Mucosa of descending colon (tissue), 3 donors: ENCODE data around the gene CIB4. TPM values are rescaled to one million over a fixed set of nuclear protein-coding genes. Genes with fewer than 3 reads are reported as not detected.

ENCODE experiments used
- ATAC-seq: fragments of 200-7000 bp; cut with Tn5 transposase; one replicate; pipeline ENCODE4 v1.9.1; 2020; ENCODE audit warnings: mild to moderate bottlenecking, moderate library complexity
- DNase-seq, 3 donors: peaks; one replicate each; pipeline ENCODE4 v3.0.0-alpha.2; 2020
- H3K36me3 ChIP-seq: fragments of 200-600 bp; one replicate; pipeline ENCODE4 v1.8.0; 2021; ENCODE audit warnings: low read depth, mild to moderate bottlenecking
- H3K4me1 ChIP-seq: fragments of 200-600 bp; one replicate; pipeline ENCODE4 v1.8.0; 2021; ENCODE audit warnings: low read depth, mild to moderate bottlenecking
- H3K4me3 ChIP-seq: fragments of 200-600 bp; one replicate; pipeline ENCODE4 v1.8.0; 2021; ENCODE audit warnings: mild to moderate bottlenecking
- H3K9me3 ChIP-seq: fragments of 200-600 bp; one replicate; pipeline ENCODE4 v1.8.0; 2021; ENCODE audit warnings: mild to moderate bottlenecking
- CTCF ChIP-seq: fragments of 200-600 bp; IDR thresholded peaks from one replicate; pipeline ENCODE4 v1.8.0; 2022; ENCODE audit warnings: antibody characterized with exemption, mild to moderate bottlenecking
- intact Hi-C, 2 donors: fragments of 100-400 bp; cut with DNase I in 1 of 2; cut with micrococcal nuclease in 1 of 2; formaldehyde crosslinking; loops; one replicate each; pipeline versions ENCODE4 v1.11.0 to v1.11.1; 2022; cut with DNase I, micrococcal nuclease
- total RNA-seq, 3 donors: library from RNA; stranded (reverse); fragmentation: NEBNext Ultra II Directional in 2 of 3; extraction: Animal tissue kit (Norgen Biotek cat#: 25700) in 2 of 3; gene quantifications; one replicate each; pipeline versions ENCODE4 v1.2.1 to v1.2.4, GENCODE V29; 2021 to 2023
- donor health status: DM: no; HTN: no; CAD: no; lungs with moderate emphysema.
- donor health status: DM: no; HTN: no; CAD: no.
- donor health status: DM: no; HTN: yes; CAD: no.

CIB4 gene
- total RNA-seq, 3 donors from 2014 or later: 0.60 TPM; not detected in 2

DNA sequence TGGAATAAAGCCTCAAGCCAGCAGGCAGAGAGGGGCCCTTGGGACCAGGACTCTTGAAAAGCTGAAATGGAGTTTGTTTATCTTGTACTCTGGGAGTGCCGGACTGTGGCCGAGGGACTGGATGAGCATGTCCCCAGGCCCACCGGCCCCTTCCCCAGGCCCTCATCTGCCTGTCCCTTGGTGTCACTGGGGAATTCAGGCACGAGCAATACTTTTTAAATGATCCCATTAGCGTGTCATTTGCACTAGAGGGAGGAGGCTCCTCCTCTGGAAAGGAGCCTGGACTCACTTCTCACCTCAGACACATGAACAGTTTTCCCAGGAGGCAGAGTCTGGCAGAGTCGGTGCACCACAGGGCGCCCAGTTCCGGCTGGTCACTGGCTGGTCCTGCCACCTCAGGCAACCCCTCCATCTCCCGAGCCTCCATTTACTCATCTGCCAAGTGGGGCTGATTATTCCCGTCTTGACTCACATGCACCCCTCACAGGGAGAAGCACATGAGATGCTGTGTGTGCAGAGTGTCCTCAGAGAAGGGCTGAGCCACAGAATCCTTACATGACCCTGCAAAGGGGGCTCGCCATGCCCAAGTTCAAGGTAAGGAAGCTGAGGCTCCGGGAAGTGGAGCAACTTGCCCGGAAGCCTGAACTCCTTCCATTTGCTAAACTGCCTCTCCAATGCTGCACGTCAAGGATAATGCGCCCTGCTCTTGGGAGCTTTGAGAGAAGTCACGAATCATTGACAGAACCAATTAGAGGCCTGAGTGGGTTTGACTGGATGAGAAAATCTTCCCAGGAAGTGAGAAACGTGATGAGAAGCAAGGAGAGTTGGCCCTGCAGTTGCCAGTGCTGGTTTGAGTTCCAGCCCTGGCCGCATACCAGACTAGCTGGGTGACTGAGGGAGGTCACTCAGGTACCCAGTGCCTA, 26.7 kb downstream of the CIB4 start:
- ATAC-seq (no peak), DNase-seq (no peak)
- Histone ChIP-seq H3K9me3 (no peaks in the 10 kb centered on the region), H3K4me3 (no peak overlapping the region), H3K36me3 (no peaks in the 10 kb centered on the region), H3K4me1 (no peaks in the 10 kb centered on the region)
- TF ChIP-seq CTCF: no peak
- intact Hi-C loops: no loop called here

GRCh38 chr2:26613241-26614215, 27.6 kb downstream of the CIB4 start:
- ATAC-seq (no peak), DNase-seq (no peak)
- Histone ChIP-seq H3K4me1 (no peaks in the 10 kb centered on the region), H3K36me3 (no peaks in the 10 kb centered on the region), H3K9me3 (no peaks in the 10 kb centered on the region), H3K4me3 (no peak overlapping the region)
- intact Hi-C loops: no loop called here
- TF ChIP-seq CTCF: no peak

DNA sequence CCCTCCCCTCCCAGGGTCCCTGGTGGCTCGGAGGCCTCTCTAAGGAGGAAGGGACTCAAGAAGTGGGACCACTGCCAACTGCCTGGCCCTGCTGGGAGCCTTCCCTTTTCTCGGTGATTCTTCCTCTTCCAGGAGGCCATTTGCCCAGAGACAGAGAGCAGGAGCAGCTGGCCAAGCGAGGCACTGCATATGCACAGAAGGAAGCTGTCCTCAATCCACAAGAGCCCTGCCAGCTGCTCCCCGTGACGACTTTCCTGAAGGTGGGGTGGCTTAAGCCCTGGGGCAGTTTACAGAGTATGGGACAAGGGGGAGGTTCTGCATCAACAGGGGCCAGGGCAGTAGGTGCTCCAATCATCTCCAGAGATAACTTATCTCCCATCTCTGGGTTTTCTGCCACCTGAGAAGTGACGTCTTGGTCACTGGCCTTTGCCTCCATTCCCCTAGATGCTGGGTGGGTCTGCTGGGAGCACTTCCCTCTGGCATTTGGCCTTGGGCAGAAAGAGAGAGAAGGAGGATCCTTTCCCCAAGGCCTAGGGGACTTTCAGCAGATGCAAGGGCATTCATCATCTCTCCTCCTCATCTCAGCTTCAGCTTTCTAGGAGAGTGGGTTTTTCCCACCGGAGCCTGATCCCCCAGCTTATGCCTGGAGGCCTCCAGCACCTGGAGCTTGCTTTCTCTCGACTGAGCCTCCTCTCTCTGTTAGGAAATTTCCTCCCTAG, 28.5 kb downstream of the CIB4 start:
- H3K36me3 ChIP-seq: no peaks in the 10 kb centered on the region
- intact Hi-C loops: no loop called here
- ATAC-seq: peak; percentile 45
- peak in 2 of 3 donors; percentile 31 to 34 for DNase-seq
- H3K4me3 ChIP-seq: no peak overlapping the region
- TF ChIP-seq CTCF: no peak
- H3K9me3 ChIP-seq: no peaks in the 10 kb centered on the region
- H3K4me1 ChIP-seq: no peaks in the 10 kb centered on the region

GRCh38 chr2:26612034-26612433, 29.1 kb downstream of the CIB4 start:
- TF ChIP-seq CTCF: no peak
- Histone ChIP-seq H3K4me3 (no peak overlapping the region), H3K9me3 (no peaks in the 10 kb centered on the region), H3K4me1 (no peaks in the 10 kb centered on the region), H3K36me3 (no peaks in the 10 kb centered on the region)
- DNase-seq: no peak
- ATAC-seq: no peak
- intact Hi-C loops: no loop called here
